GM12892 (cell line): ENCODE measurements around the gene CAPG.
"Not testable (repeated sequence)": the region's sequence is repeated elsewhere in the genome, so short reads cannot be mapped to it uniquely, and the experiment has no call there.

ENCODE experiments used
- POLR2A ChIP-seq: IDR thresholded peaks from 2 replicates; pipeline ENCODE4 v1.6.1; 2011; ENCODE audit warnings: low read depth, low read length, control low read depth
- TAF1 ChIP-seq: IDR thresholded peaks from 2 replicates; pipeline ENCODE4 v1.6.1; 2011; ENCODE audit warnings: low read depth, mild to moderate bottlenecking, control low read depth, low read length, borderline replicate concordance

- not testable (repeated sequence) for TF ChIP-seq POLR2A, TAF1
Measured at GRCh38 chr2:85383151-85383550, 27.0 kb downstream of the CAPG start.
